Stimulated activated CD8-positive, alpha-beta memory T cell treated with anti-CD3 and anti-CD28 coated beads, Interleukin-4, amount 100 ng/mL, for 48 hours (primary cell): Measurements from ENCODE around the gene CLIP2.
A peak's percentile ranks its signal among the peaks of the same experiment; 100 is the strongest.
"Not testable (repeated sequence)": the region's sequence is repeated elsewhere in the genome, so short reads cannot be mapped to it uniquely, and the experiment has no call there.

ENCODE experiments used
- DNase-seq: peaks from one replicate; pipeline ENCODE4 v3.0.0-alpha.2; 2020

The CLIP2 gene

GRCh38 chr7:74376256-74377036, 87.2 kb downstream of the CLIP2 start:
- DNase-seq = no peak

GRCh38 chr7:74379938-74380337, 90.7 kb downstream of the CLIP2 start:
- no peak for DNase-seq

- DNase-seq = no peak
Observed at GRCh38 chr7:74380720-74381119, 91.5 kb downstream of the CLIP2 start.

- not testable (repeated sequence) for DNase-seq
Observed at GRCh38 chr7:74384086-74384485, 94.9 kb downstream of the CLIP2 start.

- DNase-seq = not testable (repeated sequence)
Observed at GRCh38 chr7:74384854-74385253, 95.6 kb downstream of the CLIP2 start.

- no peak for DNase-seq
Observed at GRCh38 chr7:74387606-74388005, 98.4 kb downstream of the CLIP2 start.

- DNase-seq = no peak
Observed at GRCh38 chr7:74388880-74389415, 99.7 kb downstream of the CLIP2 start.

GRCh38 chr7:74393722-74394121, 104.5 kb downstream of the CLIP2 start:
- DNase-seq = not testable (repeated sequence)

- DNase-seq = not testable (repeated sequence)
Observed at GRCh38 chr7:74394601-74395000, 105.4 kb downstream of the CLIP2 start.

GRCh38 chr7:74395745-74396311, 106.6 kb downstream of the CLIP2 start:
- no peak for DNase-seq

- no peak for DNase-seq
Observed at GRCh38 chr7:74396993-74397392, 107.8 kb downstream of the CLIP2 start.

GRCh38 chr7:74398426-74398825, 109.2 kb downstream of the CLIP2 start:
- DNase-seq = no peak

- DNase-seq = no peak
Observed at GRCh38 chr7:74399006-74399405, 109.8 kb downstream of the CLIP2 start.

- DNase-seq = no peak
Observed at GRCh38 chr7:74400420-74401136, 111.4 kb downstream of the CLIP2 start.

GRCh38 chr7:74401137-74401859, 112.1 kb downstream of the CLIP2 start:
- DNase-seq = peak; percentile 90

- DNase-seq = not testable (repeated sequence)
Observed at GRCh38 chr7:74402668-74403067, 113.5 kb downstream of the CLIP2 start.

- no peak for DNase-seq
Observed at GRCh38 chr7:74403521-74404387, 114.5 kb downstream of the CLIP2 start.

GRCh38 chr7:74404388-74404700, 115.1 kb downstream of the CLIP2 start:
- DNase-seq = no peak

- no peak for DNase-seq
Observed at GRCh38 chr7:74404741-74405140, 115.5 kb downstream of the CLIP2 start.

- DNase-seq = peak; percentile 35
Observed at GRCh38 chr7:74405191-74405898, 116.1 kb downstream of the CLIP2 start.

GRCh38 chr7:74405899-74406512, 116.8 kb downstream of the CLIP2 start:
- DNase-seq = no peak
